CD4-positive, alpha-beta T cell treated with Interferon alpha-2 for 1 hour (primary cell): Measurements from ENCODE around the gene CAMK1.
A peak's percentile ranks its signal among the peaks of the same experiment; 100 is the strongest.

Experiments used
- DNase-seq, 2 donors: peaks; one replicate each; pipeline ENCODE4 v3.0.0-alpha.2; 2020 to 2022

The CAMK1 gene

GRCh38 chr3:9770276-9770812 lies 597 bp upstream of the CAMK1 start:
- no peak for DNase-seq

- DNase-seq = no peak
Observed at GRCh38 chr3:9769012-9769411, 735 bp downstream of the CAMK1 start.

- no peak for DNase-seq
Observed at GRCh38 chr3:9768141-9768775, 1.5 kb downstream of the CAMK1 start.

- no peak for DNase-seq
Observed at GRCh38 chr3:9767418-9767817, 2.3 kb downstream of the CAMK1 start.

- no peak for DNase-seq
Observed at GRCh38 chr3:9765865-9766264, 3.9 kb downstream of the CAMK1 start.

- no peak for DNase-seq
Observed at GRCh38 chr3:9762871-9763270, 6.9 kb downstream of the CAMK1 start.

- DNase-seq = no peak
Observed at GRCh38 chr3:9761919-9762318, 7.8 kb downstream of the CAMK1 start.

- DNase-seq = no peak
Observed at GRCh38 chr3:9760779-9761505, 8.8 kb downstream of the CAMK1 start.

GRCh38 chr3:9757427-9757826 lies 12.3 kb downstream of the CAMK1 start:
- no peak for DNase-seq

- DNase-seq = no peak
Observed at GRCh38 chr3:9754678-9755077, 15.1 kb downstream of the CAMK1 start.

GRCh38 chr3:9750556-9751411 lies 19.0 kb downstream of the CAMK1 start:
- DNase-seq = no peak

GRCh38 chr3:9749645-9750555 lies 19.8 kb downstream of the CAMK1 start, which contains the start of gene OGG1:
Gene OGG1, plus strand, starts transcription at chr3:9749952. Its CDS starts 335 bp downstream, at chr3:9750287.
- DNase-seq = peak; percentile 96 to 97

- no peak for DNase-seq
Observed at GRCh38 chr3:9749296-9749644, 20.5 kb downstream of the CAMK1 start.

- DNase-seq = no peak
Observed at GRCh38 chr3:9748031-9748430, 21.7 kb downstream of the CAMK1 start.

- no peak for DNase-seq
Observed at GRCh38 chr3:9747267-9747666, 22.5 kb downstream of the CAMK1 start.

- no peak for DNase-seq
Observed at GRCh38 chr3:9746330-9746729, 23.4 kb downstream of the CAMK1 start.

GRCh38 chr3:9745521-9745920 lies 24.2 kb downstream of the CAMK1 start:
- no peak for DNase-seq

- DNase-seq = no peak
Observed at GRCh38 chr3:9744162-9744561, 25.6 kb downstream of the CAMK1 start.

- no peak for DNase-seq
Observed at GRCh38 chr3:9743548-9743947, 26.2 kb downstream of the CAMK1 start.

- no peak for DNase-seq
Observed at GRCh38 chr3:9742560-9742959, 27.2 kb downstream of the CAMK1 start.

GRCh38 chr3:9739181-9739580 lies 30.6 kb downstream of the CAMK1 start:
- DNase-seq = no peak

GRCh38 chr3:9736831-9737230 lies 32.9 kb downstream of the CAMK1 start:
- no peak for DNase-seq
